CD4-positive, alpha-beta T cell treated with Interleukin-21 for 1 hour (primary cell): Measurements from ENCODE around the gene TSPAN9.
A peak's percentile ranks its signal among the peaks of the same experiment; 100 is the strongest.

Source experiments
- DNase-seq: peaks from one replicate; pipeline ENCODE4 v3.0.0-alpha.2; 2020

Gene TSPAN9, protein sequence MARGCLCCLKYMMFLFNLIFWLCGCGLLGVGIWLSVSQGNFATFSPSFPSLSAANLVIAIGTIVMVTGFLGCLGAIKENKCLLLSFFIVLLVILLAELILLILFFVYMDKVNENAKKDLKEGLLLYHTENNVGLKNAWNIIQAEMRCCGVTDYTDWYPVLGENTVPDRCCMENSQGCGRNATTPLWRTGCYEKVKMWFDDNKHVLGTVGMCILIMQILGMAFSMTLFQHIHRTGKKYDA

DNA sequence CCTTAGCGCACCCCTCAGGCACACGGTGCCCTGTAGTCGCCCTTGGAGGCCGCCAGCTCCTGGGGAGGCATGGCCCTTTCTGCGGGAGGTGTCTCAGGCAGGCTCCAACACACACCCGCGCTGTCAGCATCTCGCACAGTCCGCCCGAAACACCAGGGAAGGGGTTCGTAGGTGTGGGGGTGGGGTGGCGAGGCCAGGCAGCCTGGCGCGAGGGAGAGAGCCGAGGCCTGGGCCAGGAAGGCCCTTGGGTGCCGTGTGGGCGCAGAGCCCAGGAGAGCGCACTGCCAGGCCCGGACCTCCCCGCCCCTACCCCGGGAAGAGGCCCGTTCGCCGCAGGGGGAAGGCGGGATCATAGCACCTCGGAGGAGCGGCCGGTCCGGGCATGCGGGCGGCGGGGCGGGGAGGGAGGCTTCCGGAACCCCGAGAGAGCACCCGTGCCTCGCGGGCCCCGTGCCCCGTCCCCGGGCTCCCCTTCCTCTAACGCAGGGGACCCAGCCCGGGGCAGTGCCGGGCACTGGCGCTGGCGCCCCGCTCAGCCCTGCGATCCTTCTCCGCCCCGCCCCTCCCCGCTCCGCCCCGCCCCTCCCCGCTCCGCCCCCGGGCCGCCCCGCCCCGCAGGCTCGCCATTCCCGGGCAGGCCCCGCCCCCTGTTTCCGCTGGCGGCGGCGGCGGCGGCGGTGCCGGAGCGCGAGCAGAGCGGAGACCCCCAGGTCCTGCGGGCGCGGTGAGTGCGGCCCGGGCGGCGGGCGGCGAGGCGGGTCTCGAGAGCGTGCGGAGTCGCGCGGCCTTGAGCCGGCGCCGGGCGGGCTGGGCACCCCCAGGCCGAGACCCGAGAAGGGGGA, at the start of gene TSPAN9:
TSPAN9 (plus strand) TSS at position 650 of the 842 bp plus-strand sequence. CDS start 123,815 bp downstream, outside the sequence.
- peak; percentile 71 for DNase-seq

DNA sequence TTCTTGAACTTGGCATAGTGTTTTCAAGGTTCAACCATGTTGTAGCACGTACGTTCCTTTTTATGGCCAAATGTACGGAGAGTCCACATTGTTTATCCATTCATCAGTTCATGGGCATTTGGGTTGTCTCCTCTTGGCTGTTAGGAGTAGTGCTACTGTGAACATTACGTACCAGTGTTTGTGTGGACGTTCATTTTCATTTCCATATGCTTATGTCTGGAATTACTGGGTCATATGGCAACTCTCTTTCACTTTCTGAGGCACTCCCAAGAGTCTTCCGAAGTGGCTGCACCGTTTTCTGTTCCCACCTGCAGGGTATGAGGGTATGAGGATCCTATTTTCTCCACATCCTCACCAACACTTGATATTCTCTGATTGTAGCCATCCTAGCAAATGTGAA, 49.1 kb upstream of the TSPAN9 start:
- no peak for DNase-seq

DNA sequence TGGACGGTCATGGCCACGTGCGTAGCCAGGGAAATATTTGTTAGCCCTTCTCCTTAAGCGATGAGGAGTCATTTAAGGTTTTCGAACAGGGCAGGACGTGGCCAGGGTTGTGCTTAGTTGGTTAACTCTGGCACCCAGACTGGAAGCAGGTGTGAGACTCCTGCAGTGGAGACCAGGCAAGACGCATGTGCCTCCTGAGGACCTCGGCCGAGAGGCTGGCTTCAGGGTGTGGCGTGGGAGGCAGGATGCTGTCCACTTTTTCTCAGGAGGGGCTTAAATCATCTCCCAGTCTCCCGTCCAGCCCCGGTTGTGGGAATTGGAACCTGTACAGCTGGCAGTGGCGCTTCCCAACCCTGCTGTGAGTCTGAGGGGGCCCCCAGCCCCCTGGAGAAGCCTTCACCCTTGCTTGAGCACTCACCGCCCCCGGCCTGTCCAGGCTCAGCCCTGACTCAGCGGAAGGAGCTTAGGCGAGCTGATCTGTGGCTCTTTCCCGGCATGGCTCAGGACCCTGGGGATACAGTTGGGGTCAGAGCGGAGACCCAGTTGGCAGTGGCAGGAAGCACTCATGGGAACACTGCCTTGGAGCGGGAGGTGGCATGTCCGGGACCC, 46.3 kb upstream of the TSPAN9 start:
- DNase-seq, result no peak

DNA sequence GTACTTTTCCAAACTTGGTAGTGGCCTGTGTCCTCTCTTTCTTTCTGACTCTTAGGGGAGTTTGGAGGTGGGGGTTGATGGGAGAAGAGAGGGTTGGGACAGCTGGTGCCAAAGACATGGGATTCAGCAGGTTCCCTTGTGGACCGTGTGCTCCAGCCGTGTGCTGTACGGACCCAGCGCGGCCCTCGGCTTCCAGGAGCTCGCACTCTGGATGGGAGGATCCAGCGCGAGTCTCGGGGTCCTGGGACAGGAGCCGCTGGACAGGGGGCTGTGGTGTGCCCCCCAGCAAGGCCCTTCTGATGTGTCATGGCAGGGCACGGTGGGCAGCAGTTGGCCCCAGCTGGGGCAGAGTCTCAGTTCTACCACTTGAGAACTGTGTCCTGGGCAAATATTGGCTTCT, 45.0 kb upstream of the TSPAN9 start:
- DNase-seq, result no peak

DNA sequence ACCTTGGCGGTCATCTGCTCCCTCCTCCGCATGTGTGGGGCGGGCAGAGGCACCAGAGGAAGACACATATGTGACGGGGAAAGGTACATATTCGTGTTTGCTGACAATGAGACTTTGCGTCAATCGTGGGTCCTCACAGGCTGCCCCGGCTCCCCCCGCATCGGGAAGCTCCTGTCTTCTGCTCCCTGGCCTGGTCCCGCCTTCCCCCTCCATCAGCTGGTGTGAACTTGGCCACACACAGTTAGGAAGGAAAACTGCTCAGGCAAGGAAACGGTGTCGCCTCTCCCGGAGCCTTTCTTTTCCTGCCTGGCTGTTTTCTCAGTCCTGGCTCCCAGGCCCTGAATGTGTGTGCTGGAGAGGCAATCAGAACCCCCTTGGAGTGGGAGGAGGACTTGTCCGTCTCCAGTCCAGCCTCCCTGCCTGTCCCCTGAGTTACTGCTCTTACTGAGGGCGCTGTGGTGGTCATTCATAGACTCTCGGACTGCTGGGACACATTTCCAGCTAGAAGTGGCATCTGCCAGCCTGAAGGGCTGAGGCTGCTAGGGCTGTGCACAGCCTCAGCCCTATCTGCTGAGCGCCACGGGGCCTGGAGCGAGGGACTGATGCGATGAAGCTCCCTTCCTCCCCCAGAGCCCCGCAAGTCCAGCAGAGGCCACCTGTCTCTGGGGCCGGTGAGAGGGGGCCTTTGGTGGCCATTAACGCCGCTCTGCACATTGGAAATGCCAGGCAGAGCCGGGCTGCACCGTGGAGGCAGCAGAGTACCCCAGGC, 44.2 kb upstream of the TSPAN9 start:
- DNase-seq, result no peak

DNA sequence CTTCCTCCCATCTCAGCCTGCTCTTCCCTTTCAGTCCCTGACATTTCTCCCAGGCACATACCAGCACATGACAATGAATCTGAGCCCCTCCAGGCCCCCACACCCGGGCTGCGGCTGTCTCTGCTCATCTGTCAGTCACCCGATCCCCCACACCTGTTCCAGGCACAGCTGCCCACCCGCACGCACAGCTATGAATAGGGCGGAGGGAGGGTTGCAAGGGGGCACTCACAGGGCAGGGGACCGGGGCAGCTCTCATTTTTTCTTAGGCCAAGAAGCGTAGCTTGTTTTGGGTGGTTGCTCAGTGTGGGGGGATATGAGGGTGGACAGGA, 43.7 kb upstream of the TSPAN9 start:
- DNase-seq, result no peak

DNA sequence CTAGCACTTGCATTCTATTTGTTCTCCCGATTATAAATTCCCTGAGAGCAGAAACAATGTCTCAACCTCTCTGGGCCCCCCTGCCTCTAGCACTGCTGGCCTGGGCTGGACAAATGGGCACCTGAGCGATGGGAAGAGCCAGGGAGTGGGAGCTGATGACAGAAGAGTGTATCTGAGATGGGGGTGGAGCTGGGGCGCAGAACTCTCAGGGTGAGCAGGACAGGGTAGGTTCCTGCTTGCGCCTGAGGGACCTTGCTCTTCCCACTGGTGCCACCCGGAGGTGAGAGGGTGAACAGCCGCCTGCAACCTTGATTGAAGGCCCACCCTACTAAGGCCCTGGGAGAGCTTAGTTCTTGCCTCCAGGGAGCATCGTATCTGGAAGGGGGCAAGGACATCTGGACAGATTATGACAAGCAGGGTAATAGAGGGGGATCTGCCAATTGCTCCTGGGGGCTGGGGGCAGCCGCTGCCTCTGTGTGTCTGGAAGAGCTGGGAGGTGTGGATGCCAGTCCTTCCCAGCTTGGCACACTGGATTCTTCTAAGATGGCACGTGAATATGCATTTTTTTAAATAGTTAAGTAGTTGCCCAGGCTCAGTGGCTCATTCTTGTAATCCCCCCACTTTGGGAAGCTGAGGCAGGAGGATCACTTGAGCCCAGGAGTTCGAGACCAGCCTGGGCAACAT, 43.0 kb upstream of the TSPAN9 start:
- DNase-seq, result peak; percentile 8

DNA sequence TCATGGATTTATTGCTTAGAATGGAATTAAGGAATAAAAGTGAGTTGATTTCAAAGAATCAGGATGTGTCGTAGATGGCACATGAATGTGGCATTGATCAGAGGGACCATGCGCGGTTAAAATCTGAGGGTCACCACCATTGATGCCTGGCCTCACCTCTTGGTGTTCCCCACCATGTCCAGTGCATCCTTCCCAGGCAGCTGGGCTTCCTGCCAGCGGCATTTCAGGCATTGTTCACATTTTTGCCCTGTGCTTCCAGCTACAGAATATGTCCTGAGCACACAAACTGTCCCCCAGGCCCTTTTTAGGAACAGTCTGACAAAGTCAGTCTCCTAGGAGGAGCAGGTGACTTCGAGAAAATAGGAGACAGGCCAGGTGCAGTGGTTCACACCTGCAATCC, 42.0 kb upstream of the TSPAN9 start:
- no peak for DNase-seq

DNA sequence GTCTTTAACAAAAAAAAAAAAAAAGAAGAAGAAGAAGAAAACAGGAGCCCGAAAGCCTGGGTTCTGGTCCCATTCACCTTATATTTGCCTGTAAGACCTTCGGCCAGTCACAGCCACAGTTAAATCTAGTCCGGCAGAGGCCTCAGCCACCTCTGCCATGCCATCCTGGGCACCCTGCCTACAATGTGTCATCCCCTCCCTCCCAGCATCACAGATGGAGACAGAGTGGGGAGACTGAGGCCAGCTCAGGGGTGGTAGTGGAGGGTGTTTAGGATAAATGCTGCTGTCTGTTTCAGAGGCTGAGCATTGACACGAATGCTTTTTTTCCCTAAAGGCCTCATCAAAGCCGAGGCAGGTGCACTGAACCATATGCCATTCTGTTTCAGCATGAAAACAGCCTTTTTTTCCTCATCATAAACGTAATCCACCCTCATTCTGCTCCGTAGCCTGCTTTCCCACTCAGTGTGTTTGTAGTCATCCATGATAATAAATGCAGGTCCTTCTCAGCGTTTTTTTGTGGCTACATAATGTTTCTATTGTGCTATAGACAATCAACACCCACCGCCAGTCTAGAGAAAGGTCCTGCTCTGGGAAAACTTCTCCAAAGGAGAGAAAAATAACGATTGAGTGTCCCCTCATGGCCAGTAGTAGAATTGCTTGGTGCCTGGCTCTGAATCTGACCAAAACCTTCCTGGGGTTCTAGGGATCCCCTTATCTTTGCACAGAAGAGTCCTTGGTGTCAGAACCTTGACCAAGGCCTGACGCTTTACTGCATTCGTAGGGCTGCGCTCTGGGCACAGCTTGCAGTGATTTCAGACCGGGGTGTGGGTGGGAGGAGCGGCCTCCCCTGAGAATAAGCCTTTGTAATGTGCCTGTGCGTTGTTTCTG, 41.1 kb upstream of the TSPAN9 start:
- DNase-seq, result no peak

DNA sequence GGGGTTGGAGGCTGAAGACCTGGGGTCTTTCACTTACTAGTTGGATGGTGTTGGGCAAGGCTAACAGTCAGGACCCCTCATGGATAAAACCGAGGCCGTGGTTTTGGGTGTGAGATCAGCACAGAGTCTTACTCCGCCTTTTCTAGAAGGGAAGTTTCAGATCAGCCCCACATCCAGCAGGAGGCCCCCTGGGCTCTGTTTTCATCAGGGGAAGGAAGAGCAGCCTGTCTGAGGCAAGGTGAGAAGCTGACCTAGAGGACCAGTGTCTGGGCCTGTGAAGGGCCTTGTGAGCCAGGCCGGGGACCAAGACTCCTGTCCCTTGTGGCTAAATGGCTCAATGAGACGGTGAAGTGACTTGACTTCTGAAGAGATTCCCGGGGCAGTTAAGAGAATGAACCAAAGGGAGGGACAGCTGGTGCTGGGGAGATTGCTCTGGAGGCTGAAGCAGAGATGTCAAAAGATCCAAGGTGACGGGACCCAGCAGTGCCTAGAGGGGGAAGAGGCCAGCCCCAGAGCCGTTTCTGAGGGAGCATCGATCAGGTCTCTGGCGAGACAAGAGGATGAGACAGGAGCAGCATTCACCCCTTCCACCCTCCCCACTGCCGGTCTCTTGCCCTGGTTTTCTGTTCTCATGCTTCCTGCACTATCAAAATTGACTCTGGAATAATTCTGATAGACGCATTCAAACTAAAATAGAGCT, 40.1 kb upstream of the TSPAN9 start:
- DNase-seq, result no peak

DNA sequence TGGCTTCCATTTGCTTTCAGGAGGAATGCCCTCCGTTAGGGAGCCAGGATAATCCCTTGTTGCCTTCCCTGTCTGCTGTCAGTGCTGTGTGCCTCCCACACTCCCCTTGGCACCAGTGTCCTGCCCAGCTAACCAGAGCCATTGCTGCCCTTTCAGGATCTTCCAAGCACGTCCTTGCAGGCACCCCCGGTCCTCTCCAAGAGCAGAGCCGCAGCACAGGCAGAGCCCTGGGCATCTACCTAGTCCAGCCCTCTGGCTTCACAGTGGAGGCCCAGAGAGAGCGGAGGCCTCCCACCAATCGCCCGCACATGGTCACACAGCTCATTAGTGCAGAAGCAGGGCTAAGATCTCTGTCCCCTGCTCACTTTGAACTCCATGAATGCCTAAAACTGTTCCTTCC, 39.0 kb upstream of the TSPAN9 start:
- DNase-seq, result no peak

DNA sequence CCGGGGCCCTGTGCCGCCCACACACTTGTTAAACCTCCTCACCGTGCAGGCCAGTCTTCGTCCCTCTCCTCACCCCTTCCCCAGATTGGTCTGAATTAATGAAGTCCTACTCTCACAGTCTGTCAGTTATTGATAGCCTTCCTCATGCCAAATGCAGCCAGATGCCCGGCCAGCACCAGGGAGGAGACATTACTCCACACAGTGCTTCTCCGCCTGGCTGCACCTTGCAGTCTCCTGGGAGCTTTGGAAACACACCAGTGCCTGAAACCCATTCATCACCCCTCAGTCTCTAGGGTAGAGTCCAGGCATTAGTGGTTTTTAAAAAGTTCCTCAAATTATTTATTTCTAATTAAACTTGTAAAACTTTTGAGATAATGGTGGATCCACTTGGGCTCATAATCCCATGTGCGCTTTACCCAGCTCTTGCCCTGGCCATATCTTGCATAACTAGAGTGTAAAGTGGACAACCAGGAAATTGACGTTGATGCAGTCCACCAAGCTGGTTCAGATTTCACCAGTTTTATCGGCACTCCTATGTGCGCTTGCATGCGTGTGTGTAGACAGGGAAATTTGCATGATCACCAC, 38.2 kb upstream of the TSPAN9 start:
- no peak for DNase-seq

DNA sequence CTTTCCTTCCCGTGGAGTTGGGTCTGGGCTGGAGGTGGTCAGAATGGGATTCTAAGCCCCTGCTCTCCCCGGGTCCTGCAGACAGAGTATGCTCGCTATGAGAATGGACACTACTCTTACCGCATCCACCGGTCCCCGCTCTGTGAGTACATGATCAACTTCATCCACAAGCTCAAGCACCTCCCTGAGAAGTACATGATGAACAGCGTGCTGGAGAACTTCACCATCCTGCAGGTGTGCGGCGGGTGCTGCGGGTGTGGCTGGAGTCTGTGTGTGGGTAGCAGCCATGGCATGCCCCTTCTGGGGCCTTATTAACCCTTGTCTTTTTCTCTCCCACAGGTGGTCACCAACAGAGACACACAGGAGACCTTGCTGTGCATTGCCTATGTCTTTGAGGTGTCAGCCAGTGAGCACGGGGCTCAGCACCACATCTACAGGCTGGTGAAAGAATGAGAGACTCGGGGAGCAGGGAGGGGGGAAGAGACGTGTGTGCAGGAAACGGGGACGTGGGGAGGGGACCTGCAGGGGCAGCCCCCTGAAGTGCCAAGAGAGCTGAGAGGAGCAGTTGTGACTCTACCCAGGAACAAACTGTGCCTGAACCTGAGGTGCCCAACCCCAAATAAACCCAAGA, 37.0 kb upstream of the TSPAN9 start:
- DNase-seq, result no peak

DNA sequence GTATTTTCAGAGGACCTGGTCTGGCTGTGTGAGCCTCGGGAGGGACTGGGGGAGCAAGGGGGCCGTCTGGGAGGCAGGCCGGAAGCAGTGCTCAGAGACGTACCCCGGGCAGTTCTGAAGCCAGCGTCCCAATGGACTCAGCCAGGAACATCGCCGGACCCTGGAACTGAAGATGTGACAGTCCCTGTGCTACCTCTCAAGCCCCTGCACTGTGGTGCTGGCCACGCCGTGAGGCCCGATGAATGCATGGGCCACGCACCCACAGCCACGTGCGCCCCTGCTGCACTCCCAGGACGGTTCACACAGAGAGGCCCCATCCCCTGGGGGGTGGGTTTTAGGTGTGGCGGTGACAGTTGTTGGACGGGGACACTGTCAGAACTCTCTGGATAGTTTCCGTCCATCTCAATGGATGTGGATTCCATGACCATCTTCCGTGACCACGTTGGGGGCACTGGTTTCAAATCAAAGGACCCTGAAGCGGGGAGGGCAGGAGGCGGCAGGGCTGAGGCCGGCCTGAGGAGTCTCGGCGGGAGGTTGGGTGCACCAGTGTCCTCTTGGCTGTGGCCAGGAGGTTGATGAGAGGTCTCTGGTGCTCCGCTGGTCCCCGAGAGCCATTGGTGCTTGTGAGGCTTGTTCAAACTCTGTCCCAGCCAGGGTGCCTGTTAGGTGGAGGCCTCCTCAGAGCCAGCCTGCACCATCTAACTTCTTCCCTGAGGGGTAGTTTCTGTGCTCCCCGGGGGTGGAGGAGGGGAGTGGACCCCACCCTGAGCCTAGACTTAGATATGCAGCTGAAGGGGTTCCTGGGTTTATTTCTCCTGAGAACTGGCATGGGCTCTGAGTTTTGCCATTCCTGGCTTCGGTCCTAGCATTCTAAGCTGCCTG, 36.3 kb upstream of the TSPAN9 start:
- no peak for DNase-seq

DNA sequence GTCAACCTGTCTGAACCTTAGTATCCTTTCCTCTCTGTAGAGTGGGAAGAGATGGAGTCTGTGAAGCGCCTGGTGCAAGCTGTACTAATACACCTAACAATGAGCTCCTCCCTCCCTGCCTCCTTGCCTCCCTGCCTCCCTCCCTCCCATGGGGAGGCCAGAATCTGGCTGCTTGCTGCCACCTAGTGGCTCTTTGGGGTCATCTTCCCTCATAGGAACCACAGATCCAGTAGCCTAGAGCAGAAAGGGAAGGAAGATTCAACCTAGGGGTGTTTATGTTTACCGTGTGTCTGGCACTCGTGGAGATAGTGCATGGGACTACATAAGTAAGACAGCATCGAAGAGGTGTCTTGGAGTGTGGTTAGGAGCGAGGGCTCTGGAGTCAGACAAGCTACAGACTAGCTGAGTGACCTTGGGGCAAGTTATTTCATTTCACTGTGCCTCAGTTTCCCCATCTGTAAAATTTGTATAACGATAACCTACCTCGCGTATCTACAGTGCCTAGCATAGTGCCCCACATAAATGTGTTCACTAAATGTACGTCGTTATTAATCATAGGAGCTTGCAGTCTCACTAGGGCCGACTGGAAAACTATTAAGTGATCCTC, 35.5 kb upstream of the TSPAN9 start:
- DNase-seq, result peak; percentile 48

DNA sequence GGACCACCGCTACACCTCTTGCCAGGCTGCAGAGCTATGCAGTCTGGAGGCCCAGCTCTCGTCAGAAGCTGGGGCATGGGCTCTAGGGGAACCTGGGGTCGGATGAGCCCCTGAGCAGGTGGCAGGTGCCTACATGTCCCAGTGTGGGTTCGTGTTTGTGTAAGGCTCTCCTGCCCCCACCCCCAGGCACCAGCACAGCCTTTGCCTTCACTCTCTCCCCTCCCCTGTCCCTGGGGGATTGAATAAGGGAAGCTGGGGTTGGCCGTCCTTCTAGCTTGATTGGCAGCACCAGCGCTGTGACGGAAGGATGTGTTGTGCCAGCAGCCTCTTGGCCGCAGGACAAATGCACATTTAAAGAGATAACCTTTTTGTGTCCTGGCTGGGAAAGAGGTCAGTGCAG, 34.8 kb upstream of the TSPAN9 start:
- no peak for DNase-seq

DNA sequence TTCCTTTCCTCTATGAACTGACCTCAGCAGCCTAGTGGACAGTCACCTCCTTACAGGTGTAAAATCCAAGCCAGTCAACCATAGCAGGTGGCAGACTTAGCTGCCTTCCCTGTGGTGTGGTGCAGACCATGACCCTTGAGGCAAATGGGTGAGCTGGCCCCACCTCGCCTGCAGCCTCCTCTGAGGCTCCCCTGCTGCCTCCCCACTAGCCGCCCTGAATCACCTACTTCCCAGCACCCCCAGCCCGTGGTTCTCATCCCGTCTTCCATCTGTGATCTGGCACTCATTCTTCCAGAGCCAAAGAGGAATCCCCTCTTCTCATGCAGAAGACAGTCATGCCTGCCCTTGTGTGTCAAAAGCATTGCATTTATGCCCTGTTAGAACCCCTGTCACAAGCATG, 34.4 kb upstream of the TSPAN9 start:
- DNase-seq, result no peak

DNA sequence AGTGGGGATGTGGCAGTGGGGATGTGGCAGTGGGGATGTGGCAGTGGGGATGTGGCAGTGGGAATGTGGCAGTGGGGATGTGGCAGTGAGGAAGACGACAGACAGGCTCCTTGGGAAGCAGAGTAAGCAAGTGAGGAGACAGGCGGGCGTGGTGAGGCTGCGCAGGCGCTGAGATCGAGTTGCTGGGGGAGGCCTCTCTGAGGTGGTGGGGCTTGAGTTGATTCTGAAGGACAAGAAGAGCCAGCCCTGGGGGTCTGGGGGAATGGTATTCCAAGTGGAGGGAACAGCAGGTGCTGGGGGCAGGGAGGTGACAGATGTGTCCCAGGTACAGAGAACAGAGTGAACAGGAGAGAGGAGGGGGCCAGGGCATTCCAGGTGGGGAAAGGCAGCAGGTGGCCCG, 33.8 kb upstream of the TSPAN9 start:
- DNase-seq, result no peak

DNA sequence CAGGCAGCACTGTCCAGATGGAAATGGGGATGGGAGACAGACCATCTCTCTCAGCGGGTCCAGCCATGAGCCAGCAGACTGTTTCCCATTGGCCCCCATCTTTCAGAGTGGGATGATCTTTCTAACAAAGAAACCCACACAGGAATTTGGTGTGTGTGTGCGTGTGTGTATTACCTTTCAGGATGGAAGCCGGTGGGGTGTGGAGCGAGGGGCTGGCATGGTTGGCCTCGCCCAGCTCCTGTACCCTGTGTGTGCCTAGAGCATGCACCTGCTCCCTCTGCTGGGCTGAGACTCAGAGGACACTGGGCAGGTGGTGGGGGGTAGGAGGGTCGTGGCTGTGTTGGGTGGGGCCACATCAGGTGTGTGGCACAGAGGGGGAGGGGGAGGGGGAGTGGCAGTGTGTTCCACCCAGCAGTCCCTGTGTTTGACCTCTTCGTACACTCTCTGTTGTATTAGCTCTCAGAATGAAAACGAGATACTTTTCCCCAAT, 33.0 kb upstream of the TSPAN9 start:
- no peak for DNase-seq
